ENCODE data around the gene ADD2.

ADD2 gene

GRCh38 chr2:70697603-70698383, 70.2 kb downstream of the ADD2 start:
- DNase-seq, result no peak

GRCh38 chr2:70696142-70696541, 71.9 kb downstream of the ADD2 start:
- no peak for DNase-seq

- DNase-seq, result no peak
Measured at GRCh38 chr2:70692256-70692655, 75.7 kb downstream of the ADD2 start.

GRCh38 chr2:70691497-70692140, 76.4 kb downstream of the ADD2 start:
- no peak for DNase-seq

GRCh38 chr2:70690846-70691245, 77.2 kb downstream of the ADD2 start:
- no peak for DNase-seq

GRCh38 chr2:70688427-70688826, 79.6 kb downstream of the ADD2 start:
- no peak for DNase-seq

- DNase-seq, result no peak
Measured at GRCh38 chr2:70687461-70687795, 80.6 kb downstream of the ADD2 start.

GRCh38 chr2:70686577-70687460, 81.2 kb downstream of the ADD2 start:
- DNase-seq, result no peak

- no peak for DNase-seq
Measured at GRCh38 chr2:70685771-70686171, 82.2 kb downstream of the ADD2 start.

- DNase-seq, result no peak
Measured at GRCh38 chr2:70684846-70685622, 83.0 kb downstream of the ADD2 start.

GRCh38 chr2:70683455-70683854, 84.5 kb downstream of the ADD2 start:
- no peak for DNase-seq

GRCh38 chr2:70680735-70681134, 87.3 kb downstream of the ADD2 start:
- no peak for DNase-seq

- DNase-seq, result no peak
Measured at GRCh38 chr2:70679259-70679658, 88.7 kb downstream of the ADD2 start.

GRCh38 chr2:70678576-70679143, 89.3 kb downstream of the ADD2 start:
- DNase-seq, result no peak

GRCh38 chr2:70676301-70677035, 91.5 kb downstream of the ADD2 start:
- DNase-seq, result no peak

- no peak for DNase-seq
Measured at GRCh38 chr2:70675862-70676261, 92.1 kb downstream of the ADD2 start.

GRCh38 chr2:70674636-70675430, 93.2 kb downstream of the ADD2 start:
- DNase-seq, result no peak

GRCh38 chr2:70673041-70673647, 94.9 kb downstream of the ADD2 start:
- DNase-seq, result no peak

- DNase-seq, result no peak
Measured at GRCh38 chr2:70671092-70671675, 96.8 kb downstream of the ADD2 start.

- no peak for DNase-seq
Measured at GRCh38 chr2:70670626-70671025, 97.4 kb downstream of the ADD2 start.
